PFSK-1 (cell line): ENCODE measurements around the gene LCN10.

Source experiments
- FOXP2 ChIP-seq: optimal IDR thresholded peaks from 2 replicates; pipeline ENCODE3; 2011; ENCODE audit warnings: borderline replicate concordance, control low read depth, inconsistent platforms; ENCODE audit not compliant: insufficient read depth; ENCODE audit errors: extremely low read length, extremely low read depth
- POLR2AphosphoS5 ChIP-seq: IDR thresholded peaks from 2 replicates; pipeline ENCODE4 v1.6.1; 2012; ENCODE audit warnings: low read depth, mild to moderate bottlenecking, control low read depth, low read length, moderate library complexity
- SIN3A ChIP-seq: IDR thresholded peaks from 2 replicates; pipeline ENCODE4 v1.6.1; 2012; ENCODE audit warnings: mild to moderate bottlenecking, low read length, moderate library complexity, borderline replicate concordance; ENCODE audit not compliant: insufficient read depth
- TAF1 ChIP-seq: IDR thresholded peaks from 2 replicates; pipeline ENCODE4 v1.6.1; 2012; ENCODE audit warnings: low read length, control low read depth, borderline replicate concordance; ENCODE audit not compliant: insufficient read depth
- TF ChIP-seq, protein P1 (sequence below), 2 experiments: IDR thresholded peaks; 2 replicates each; pipeline versions ENCODE4 v1.6.1 to v1.8.0; 2011 to 2012; ENCODE audit warnings: low read depth in 2 of 2, low read length in 2 of 2, control low read depth in 1 of 2, inconsistent platforms in 1 of 2, mild to moderate bottlenecking in 1 of 2, moderate library complexity in 1 of 2; ENCODE audit not compliant: insufficient read depth in 1 of 2

Gene LCN10

DNA sequence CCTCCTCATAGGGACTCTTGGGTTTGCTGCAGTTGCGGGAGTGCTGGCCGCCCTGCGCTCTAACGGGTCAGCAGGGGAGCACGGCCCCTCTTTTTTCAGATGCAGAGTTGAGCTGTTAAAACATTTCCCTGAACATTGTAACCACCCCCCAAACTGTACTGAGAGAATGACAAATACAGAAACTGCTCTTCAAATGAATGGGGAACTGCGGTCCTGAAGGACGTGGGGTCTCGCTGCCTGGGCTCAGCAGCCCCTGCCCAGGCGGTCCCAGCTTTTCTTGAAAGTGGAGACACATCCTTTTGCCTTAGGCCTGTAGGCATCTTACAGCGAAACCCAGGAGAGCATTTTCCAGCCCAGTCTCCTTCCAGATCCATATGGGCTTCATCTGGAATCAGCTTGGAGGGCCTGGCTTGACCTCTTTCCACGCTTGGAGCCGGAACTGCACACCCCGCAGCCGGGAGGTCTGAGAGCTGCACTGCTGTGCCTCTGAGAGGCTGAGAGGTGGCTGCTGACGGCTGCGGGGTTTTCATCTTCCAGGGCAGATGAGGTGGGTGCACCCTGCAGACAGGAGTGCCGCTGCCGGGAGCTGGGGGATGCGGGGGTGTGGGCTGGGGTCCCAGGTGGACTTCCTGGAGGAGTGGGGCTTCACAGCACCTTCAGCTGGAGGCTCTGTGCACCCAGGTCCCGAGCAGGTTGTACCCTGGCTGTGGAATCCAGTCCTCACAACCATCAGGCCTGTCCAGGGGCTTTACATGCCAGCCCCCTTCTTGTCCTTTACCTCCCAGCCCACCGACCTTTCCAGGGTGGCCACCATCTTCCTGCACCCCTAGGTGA, 54.2 kb downstream of the LCN10 start:
- no peak for TF ChIP-seq TAF1
- TF ChIP-seq FOXP2, result no peak
- TF ChIP-seq SIN3A, result no peak
- TF ChIP-seq, protein P1, sequence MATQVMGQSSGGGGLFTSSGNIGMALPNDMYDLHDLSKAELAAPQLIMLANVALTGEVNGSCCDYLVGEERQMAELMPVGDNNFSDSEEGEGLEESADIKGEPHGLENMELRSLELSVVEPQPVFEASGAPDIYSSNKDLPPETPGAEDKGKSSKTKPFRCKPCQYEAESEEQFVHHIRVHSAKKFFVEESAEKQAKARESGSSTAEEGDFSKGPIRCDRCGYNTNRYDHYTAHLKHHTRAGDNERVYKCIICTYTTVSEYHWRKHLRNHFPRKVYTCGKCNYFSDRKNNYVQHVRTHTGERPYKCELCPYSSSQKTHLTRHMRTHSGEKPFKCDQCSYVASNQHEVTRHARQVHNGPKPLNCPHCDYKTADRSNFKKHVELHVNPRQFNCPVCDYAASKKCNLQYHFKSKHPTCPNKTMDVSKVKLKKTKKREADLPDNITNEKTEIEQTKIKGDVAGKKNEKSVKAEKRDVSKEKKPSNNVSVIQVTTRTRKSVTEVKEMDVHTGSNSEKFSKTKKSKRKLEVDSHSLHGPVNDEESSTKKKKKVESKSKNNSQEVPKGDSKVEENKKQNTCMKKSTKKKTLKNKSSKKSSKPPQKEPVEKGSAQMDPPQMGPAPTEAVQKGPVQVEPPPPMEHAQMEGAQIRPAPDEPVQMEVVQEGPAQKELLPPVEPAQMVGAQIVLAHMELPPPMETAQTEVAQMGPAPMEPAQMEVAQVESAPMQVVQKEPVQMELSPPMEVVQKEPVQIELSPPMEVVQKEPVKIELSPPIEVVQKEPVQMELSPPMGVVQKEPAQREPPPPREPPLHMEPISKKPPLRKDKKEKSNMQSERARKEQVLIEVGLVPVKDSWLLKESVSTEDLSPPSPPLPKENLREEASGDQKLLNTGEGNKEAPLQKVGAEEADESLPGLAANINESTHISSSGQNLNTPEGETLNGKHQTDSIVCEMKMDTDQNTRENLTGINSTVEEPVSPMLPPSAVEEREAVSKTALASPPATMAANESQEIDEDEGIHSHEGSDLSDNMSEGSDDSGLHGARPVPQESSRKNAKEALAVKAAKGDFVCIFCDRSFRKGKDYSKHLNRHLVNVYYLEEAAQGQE (IDR thresholded peaks at IDR 0.05; ENCODE audit: insufficient read depth in 1 of 2, low read depth in 2 of 2, low read length in 2 of 2), result no peak
- no peak for TF ChIP-seq POLR2AphosphoS5
